Measurements from ENCODE around the gene NSMCE1. TPM values are rescaled to one million over a fixed set of nuclear protein-coding genes. Genes with fewer than 3 reads are reported as not detected.

NSMCE1 gene
- total RNA-seq, 1 experiment from 2014 or later = 19.3 TPM

- peaks cover 20 to 37% of the 10 kb centered on the region in 2 experiments for H3K4me1 Mint-ChIP-seq
- H3K4me3 Mint-ChIP-seq = peak overlapping the region; percentile 81 to 93
- Histone ChIP-seq H2BK20ac (ENCODE audit: low read depth, low read length, poor library complexity, severe bottlenecking) (no peak overlapping the region), H3K56ac (ENCODE audit: insufficient read length, low read depth, low read length) (no peak overlapping the region), H3K4me2 (ENCODE audit: insufficient read depth, insufficient read length, low read length) (peak overlapping the region; percentile 89), H3T11ph (ENCODE audit: low read length) (no peak overlapping the region), H3K79me1 (ENCODE audit: insufficient read depth, low read depth, low read length, poor library complexity, severe bottlenecking) (no peaks in the 10 kb centered on the region), H3K18ac (ENCODE audit: insufficient read length, low read depth, low read length) (peak overlapping the region; percentile 54), H4K8ac (replicated peaks; ENCODE audit: insufficient read length, low read depth, low read length) (no peak overlapping the region), H2BK120ac (ENCODE audit: low read depth, low read length, poor library complexity, severe bottlenecking) (no peak overlapping the region), H3K23me2 (ENCODE audit: insufficient read length, low read depth, low read length, poor library complexity, severe bottlenecking) (peaks cover 10% of the 10 kb centered on the region), H4K20me1 (ENCODE audit: control insufficient read depth, insufficient read depth, insufficient read length) (peaks cover 2% of the 10 kb centered on the region), H3K79me2 (ENCODE audit: insufficient read depth, low read length) (no peaks in the 10 kb centered on the region; the same call in 1 of the 2 replicates), H2BK15ac (ENCODE audit: low read depth, low read length) (no peak overlapping the region), H4K5ac (ENCODE audit: insufficient read length, low read depth, low read length) (no peak overlapping the region), H2BK12ac (ENCODE audit: insufficient read length, low read depth, low read length) (no peak overlapping the region), H3K27me3 (ENCODE audit: insufficient read depth, low read length) (no peaks in the 10 kb centered on the region), H2AFZ (ENCODE audit: low read length) (no peak overlapping the region), H3K4me1 (ENCODE audit: insufficient read depth, low read length) (peaks cover 7% of the 10 kb centered on the region; the same call in 1 of the 2 replicates), H2AK5ac (ENCODE audit: insufficient read length, low read length) (no peak overlapping the region), H2BK5ac (ENCODE audit: insufficient read length, low read length) (no peak overlapping the region), H3K27ac (ENCODE audit: insufficient read length, low read depth, low read length) (no peak overlapping the region), H3K9ac (ENCODE audit: extremely low read depth, insufficient read length, low read length) (peak overlapping the region; percentile 64), H3K9me3 (ENCODE audit: control insufficient read depth, low read depth, low read length) (no peaks in the 10 kb centered on the region), H3K14ac (ENCODE audit: insufficient read depth, low read length) (peak overlapping the region; percentile 83), H3K4ac (ENCODE audit: low read depth, low read length) (no peak overlapping the region), H3K23ac (ENCODE audit: insufficient read length, low read depth, low read length) (no peak overlapping the region), H4K91ac (ENCODE audit: insufficient read length, low read depth, low read length) (no peak overlapping the region)
- H3K36me3 Mint-ChIP-seq (ENCODE audit: insufficient read depth in 1 of 3, low read depth in 3 of 3) = no peaks in the 10 kb centered on the region
- no peak overlapping the region for H3K27ac Mint-ChIP-seq
- no CpG with 5 or more reads among the region's 39 CpGs for WGBS (ENCODE audit: extremely low coverage, insufficient read length, low lambda C conversion rate)
- peaks cover 28% of the 10 kb centered on the region for H3K27me3 Mint-ChIP-seq (ENCODE audit: low read depth)
- no peaks in the 10 kb centered on the region; a peak in 1 of 5 replicates for H3K9me3 Mint-ChIP-seq
- no peak for TF ChIP-seq CTCF (conservative IDR thresholded peaks at IDR 0.05)
- no peak for DNase-seq
Measured at GRCh38 chr16:27314161-27314723, 45.7 kb upstream of the NSMCE1 start.

All from H9 (cell line).